Activated naive CD4-positive, alpha-beta T cell treated with anti-CD3 and anti-CD28 coated beads for 36 hours (primary cell): Measurements from ENCODE around the gene HPCAL1. TPM values are rescaled to one million over a fixed set of nuclear protein-coding genes. Genes with fewer than 3 reads are reported as not detected.

Experiments used
- CTCF ChIA-PET: fragments of 350-600 bp; sonication (Branson Sonifier 250); formaldehyde crosslinking; loops from one replicate; lab custom pipeline; 2021; ENCODE audit warnings: antibody characterized with exemption; lab: Charles Lee
- DNase-seq: peaks from one replicate; pipeline ENCODE4 v3.0.0-alpha.2; 2020
- H3K27ac Mint-ChIP-seq: one replicate; pipeline ENCODE4 v1.8.0; 2021; ENCODE audit warnings: mild to moderate bottlenecking, mixed read lengths
- H3K27me3 Mint-ChIP-seq: one replicate; pipeline ENCODE4 v1.8.0; 2021; ENCODE audit warnings: low read depth, mixed read lengths
- H3K36me3 Mint-ChIP-seq: one replicate; pipeline ENCODE4 v1.8.0; 2021; ENCODE audit warnings: low read depth, mixed read lengths
- H3K4me1 Mint-ChIP-seq: one replicate; pipeline ENCODE4 v1.8.0; 2021; ENCODE audit warnings: low read depth, mixed read lengths
- H3K4me3 Mint-ChIP-seq: one replicate; pipeline ENCODE4 v1.8.0; 2021; ENCODE audit warnings: mild to moderate bottlenecking, moderate library complexity, mixed read lengths
- H3K9me3 Mint-ChIP-seq: one replicate; pipeline ENCODE4 v1.8.0; 2021; ENCODE audit warnings: mixed read lengths
- intact Hi-C: fragments of 100-400 bp; cut with micrococcal nuclease; formaldehyde crosslinking; loops from one replicate; pipeline ENCODE4 v1.15.1; 2023
- total RNA-seq, 2 experiments: library from RNA; stranded (reverse); gene quantifications; one replicate each; pipeline ENCODE4 v1.2.3, GENCODE V29; 2021

The HPCAL1 gene
- total RNA-seq, 2 experiments from 2014 or later, result 71.4 to 73.8 TPM

DNA sequence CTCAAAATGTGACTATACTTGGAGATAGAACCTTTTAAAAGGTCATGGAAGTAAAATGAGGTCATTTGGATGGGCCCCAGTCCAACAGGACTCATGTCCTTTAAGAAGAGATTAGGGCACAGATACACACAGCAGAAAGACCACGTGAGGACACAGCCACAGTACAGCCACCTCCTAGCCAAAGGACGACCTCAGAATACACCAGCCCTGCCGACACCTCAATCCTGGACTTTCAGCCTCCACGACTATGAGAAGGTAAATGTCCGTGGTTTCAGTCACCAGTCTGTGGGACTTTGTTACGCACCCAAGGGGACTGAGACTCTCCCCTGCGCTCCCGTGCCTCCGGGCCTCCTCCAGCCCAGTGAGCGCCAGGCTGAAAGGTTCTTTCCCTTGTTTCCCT lies 30.2 kb upstream of the HPCAL1 start:
- CTCF ChIA-PET, result interaction anchor here (3.8 kb wide), 1 partner anchor 136 kb away, joined by 31 read pairs; no protein-coding TSS in a partner anchor
- no peak for DNase-seq
- no peaks in the 10 kb centered on the region for H3K36me3 Mint-ChIP-seq
- H3K27me3 Mint-ChIP-seq, result no peaks in the 10 kb centered on the region
- no peak overlapping the region for H3K4me3 Mint-ChIP-seq
- H3K4me1 Mint-ChIP-seq, result peaks cover 7% of the 10 kb centered on the region
- H3K9me3 Mint-ChIP-seq, result no peaks in the 10 kb centered on the region
- intact Hi-C loops, result no loop called here
- no peak overlapping the region for H3K27ac Mint-ChIP-seq

DNA sequence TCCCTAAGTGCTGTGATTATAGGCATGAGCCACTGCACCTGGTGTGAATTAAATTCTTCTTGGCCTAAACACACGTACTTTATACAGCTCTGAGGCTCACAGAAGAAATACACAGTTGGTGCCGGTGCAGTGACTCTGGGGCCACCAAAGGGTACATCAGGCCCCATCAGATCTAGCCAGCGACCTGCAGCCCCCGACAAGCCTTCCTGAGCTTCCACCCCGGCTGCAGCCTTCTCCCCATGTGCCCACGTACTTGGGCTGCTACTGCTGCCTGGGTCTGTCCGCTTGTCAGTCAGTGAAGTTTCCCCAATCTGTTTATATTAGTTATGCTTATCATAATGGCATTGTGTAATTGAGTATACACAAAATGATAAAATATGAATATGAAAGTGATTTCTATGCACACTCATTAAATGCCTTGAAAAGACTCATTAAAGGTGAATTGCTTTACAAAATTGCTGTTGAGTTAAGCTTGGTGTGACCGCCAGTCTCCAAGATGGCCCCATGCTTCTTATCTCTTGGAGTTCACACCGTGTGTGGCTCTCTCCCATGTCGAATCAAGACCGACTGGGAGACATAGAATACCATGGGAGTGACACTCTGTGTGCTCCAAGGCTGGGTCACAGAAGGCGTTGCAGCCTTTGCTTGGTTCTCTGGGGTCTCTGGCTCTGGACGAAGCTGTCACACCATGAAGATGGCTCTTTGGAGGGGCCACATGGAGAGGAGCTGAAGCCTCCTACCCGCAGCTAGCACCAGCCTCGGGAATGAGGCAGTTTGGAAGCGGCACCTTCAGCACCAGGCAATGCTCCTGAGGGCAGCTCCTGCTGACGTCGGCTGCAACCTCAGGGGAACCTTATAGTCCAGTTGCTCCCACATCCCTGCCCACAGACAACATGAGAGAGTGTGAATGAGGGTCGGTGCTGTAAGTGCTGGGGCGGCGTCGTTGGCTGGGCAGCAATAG lies 29.2 kb upstream of the HPCAL1 start:
- Mint-ChIP-seq H3K4me3 (no peak overlapping the region), H3K27ac (no peak overlapping the region), H3K27me3 (no peaks in the 10 kb centered on the region), H3K4me1 (peaks cover 12% of the 10 kb centered on the region), H3K36me3 (no peaks in the 10 kb centered on the region), H3K9me3 (no peaks in the 10 kb centered on the region)
- intact Hi-C loops, result no loop called here
- DNase-seq, result no peak
- CTCF ChIA-PET, result interaction anchor here (0.7 to 1.2 kb wide), 3 partner anchors 135 to 386 kb away, joined by 3 to 4 read pairs (median 4); no protein-coding TSS in a partner anchor

DNA sequence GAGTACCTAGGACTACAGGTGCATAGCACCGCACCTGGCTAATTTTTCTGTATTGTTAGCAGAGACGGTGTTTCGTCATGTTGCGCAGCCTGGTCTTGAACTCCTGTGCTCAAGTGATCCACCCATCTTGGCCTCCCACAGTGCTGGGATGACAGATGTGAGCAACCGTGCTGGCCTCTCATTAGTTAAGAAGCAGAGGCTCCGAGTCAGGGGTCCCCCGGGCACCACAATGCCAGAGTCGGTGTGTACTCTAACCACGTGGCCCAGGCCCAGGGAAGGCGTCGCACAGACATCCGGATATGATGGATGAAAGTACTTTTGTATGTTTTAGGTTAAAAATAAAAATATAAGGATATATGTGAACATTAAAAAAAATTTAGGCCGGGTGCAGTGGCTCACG lies 28.3 kb upstream of the HPCAL1 start:
- no peak overlapping the region for H3K27ac Mint-ChIP-seq
- H3K4me3 Mint-ChIP-seq, result no peak overlapping the region
- intact Hi-C loops, result no loop called here
- no peak for DNase-seq
- H3K36me3 Mint-ChIP-seq, result no peaks in the 10 kb centered on the region
- no peaks in the 10 kb centered on the region for H3K9me3 Mint-ChIP-seq
- CTCF ChIA-PET, result interaction anchor here (1.2 kb wide), 1 partner anchor 160 kb away, joined by 3 read pairs; no protein-coding TSS in a partner anchor
- peaks cover 13% of the 10 kb centered on the region for H3K4me1 Mint-ChIP-seq
- no peaks in the 10 kb centered on the region for H3K27me3 Mint-ChIP-seq

DNA sequence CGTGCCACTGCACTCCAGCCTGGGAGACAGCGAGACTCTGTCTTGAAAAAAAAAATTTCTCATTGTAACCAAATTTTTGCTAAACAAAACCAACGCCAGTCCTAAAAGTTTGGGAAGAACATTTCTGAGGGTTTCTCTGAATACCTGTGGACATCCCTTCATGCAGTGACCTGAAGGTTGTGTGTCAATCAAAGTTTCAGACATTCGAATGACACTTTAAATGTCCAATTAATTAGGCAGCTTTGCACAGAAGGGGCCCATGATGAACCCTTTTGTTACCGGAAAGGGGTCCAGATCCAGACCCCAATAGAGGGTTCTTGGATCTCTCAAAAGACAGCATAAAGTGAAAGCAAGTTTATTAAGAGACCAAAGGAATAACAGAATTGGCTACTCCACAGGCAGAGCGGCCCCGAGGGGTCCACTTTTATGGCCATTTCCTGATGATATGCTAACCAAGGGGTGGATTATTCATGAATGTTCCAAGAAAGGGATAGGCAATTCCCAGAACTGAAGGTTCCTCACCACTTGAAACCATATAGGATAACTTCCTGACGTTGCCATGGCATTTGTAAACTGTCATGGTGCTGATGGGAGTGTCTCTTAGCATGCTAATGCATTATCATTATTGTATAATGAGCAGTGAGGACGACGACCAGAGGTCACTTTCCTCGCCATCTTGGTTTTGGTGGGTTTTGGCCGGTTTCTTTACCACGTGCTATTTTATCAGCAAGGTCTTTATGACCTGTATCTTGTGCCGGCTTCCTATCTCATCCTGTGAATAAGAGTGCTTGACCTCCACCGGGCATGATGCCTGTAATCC lies 27.5 kb upstream of the HPCAL1 start:
- CTCF ChIA-PET, result no interaction called here
- Mint-ChIP-seq H3K9me3 (no peaks in the 10 kb centered on the region), H3K27ac (no peak overlapping the region), H3K4me3 (no peak overlapping the region), H3K27me3 (no peaks in the 10 kb centered on the region), H3K4me1 (peaks cover 13% of the 10 kb centered on the region), H3K36me3 (no peaks in the 10 kb centered on the region)
- no peak for DNase-seq
- intact Hi-C loops, result no loop called here

DNA sequence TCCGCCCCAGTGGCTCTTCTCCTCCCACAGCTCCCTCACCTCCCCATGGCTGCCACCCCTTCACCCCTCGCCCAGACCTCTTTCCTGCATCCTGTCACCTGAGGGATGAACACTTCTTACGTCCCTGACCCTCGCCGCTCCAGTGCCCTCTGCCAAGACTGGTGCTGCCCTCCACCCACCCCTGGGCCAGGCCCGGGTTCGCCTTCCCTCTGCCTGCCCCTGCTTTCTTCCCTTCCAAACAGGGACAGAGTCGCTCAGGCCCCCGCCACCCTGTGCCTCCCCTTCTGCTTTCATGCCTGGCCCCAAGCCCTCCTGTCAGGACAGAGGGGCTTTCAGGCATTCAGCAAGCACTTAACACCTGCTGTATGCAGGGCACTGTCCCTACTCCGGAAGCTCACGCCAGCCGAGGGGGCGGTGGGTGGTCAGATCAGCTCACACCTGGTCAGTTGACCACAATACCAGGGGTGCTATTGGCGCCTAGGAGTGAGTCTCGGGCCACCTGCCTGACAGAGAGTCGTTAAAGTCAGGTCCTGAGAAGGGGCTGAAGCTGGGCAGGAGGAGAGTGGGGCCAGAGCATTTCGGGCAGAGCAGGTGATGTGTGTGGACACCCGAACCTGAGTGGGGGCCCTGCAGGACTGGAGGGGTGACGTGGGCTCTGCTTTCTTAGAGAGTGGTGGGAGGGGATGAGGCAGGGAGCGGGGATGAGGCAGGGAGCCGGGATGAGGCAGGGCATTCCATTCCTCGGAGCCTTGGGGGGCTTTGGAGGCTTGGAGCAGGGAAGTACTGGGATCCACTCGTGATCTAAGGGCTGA lies 26.0 kb upstream of the HPCAL1 start:
- CTCF ChIA-PET, result interaction anchor here (0.7 to 1.4 kb wide), 2 partner anchors 103 to 133 kb away, joined by 3 read pairs; no protein-coding TSS in a partner anchor
- no peaks in the 10 kb centered on the region for H3K36me3 Mint-ChIP-seq
- no peaks in the 10 kb centered on the region for H3K27me3 Mint-ChIP-seq
- H3K4me3 Mint-ChIP-seq, result no peak overlapping the region
- no peak for DNase-seq
- no peak overlapping the region for H3K27ac Mint-ChIP-seq
- no peaks in the 10 kb centered on the region for H3K9me3 Mint-ChIP-seq
- intact Hi-C loops, result no loop called here
- H3K4me1 Mint-ChIP-seq, result peaks cover 6% of the 10 kb centered on the region

DNA sequence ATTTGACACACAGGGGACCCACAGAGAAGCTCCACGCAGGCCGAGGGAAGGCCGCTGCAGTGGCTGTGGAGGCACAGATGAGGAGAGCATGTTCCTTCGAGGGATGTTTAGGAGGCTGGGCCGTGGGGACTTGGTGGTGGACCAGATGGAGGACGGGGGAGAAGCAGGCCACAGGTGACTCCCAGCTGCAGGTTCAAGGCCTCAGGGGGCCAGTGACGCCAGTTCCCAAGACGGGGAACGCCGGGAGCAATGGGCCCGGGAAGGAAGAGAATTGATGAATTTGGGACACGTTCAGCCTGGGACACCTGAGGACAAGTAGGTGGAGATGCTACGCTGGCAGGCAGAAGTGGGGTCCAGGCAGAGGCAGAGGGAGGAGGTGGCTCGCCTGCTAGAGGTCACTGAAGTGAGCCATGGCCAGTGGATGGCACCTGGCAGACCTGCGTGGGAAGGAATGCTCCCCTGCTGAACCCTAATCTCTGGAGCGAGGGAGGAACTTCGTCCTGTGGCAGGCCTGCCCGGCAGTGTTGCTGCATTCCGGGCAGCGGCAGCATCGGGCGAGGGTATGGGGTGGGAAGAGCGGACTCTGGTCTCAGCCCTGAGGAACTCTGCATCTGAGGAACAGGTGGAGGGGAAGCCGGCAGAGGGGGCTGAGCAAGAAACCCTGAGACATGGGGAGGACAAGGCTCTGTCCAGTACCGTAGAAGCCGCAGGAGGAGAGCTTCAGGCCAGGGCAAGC lies 25.2 kb upstream of the HPCAL1 start:
- CTCF ChIA-PET, result interaction anchor here (1.4 kb wide), 1 partner anchor 132 kb away, joined by 3 read pairs; no protein-coding TSS in a partner anchor
- H3K9me3 Mint-ChIP-seq, result no peaks in the 10 kb centered on the region
- H3K27ac Mint-ChIP-seq, result no peak overlapping the region
- H3K4me1 Mint-ChIP-seq, result peaks cover 6% of the 10 kb centered on the region
- DNase-seq, result no peak
- no peaks in the 10 kb centered on the region for H3K27me3 Mint-ChIP-seq
- no peak overlapping the region for H3K4me3 Mint-ChIP-seq
- intact Hi-C loops, result no loop called here
- H3K36me3 Mint-ChIP-seq, result no peaks in the 10 kb centered on the region

DNA sequence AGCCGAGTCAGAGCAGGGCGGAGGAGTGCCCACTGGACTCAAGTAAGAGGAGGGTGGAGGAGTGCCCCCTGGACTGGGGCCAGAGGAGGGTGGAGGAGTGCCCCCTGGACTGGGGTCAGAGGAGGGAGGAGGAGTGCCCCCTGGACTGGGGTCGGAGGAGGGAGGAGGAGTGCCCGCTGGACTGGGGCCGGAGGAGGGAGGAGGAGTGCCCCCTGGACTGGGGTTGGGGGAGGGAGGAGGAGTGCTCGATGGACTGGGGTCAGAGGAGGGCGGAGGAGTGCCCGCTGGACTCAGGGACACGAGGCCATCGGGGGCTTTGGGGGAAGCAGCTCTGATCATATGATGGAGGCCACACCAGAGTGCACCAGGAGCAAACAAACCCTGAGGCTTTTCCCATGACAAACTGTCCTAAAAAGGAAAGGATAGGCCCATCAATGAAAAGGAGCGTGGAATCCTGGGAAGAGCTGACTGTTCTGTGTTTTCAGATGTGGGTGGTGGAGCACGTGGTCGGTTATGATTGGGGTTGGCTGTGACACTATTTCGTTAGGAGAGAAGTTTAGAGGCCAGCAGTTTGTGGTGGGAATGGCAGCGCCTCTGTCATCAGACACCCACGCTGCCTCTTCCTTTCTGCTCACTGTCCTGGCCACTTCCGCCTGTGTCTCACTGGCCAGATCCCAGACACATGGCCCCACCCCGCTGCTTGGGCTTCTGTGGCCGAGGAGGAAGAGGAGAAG lies 24.5 kb upstream of the HPCAL1 start:
- intact Hi-C loops, result no loop called here
- Mint-ChIP-seq H3K4me3 (no peak overlapping the region), H3K4me1 (peaks cover 6% of the 10 kb centered on the region), H3K9me3 (no peaks in the 10 kb centered on the region), H3K27ac (no peak overlapping the region), H3K36me3 (no peaks in the 10 kb centered on the region), H3K27me3 (no peaks in the 10 kb centered on the region)
- peak; percentile 23 for DNase-seq
- CTCF ChIA-PET, result interaction anchor here (1.8 kb wide), 1 partner anchor 20 kb away, joined by 5 read pairs; no protein-coding TSS in a partner anchor

DNA sequence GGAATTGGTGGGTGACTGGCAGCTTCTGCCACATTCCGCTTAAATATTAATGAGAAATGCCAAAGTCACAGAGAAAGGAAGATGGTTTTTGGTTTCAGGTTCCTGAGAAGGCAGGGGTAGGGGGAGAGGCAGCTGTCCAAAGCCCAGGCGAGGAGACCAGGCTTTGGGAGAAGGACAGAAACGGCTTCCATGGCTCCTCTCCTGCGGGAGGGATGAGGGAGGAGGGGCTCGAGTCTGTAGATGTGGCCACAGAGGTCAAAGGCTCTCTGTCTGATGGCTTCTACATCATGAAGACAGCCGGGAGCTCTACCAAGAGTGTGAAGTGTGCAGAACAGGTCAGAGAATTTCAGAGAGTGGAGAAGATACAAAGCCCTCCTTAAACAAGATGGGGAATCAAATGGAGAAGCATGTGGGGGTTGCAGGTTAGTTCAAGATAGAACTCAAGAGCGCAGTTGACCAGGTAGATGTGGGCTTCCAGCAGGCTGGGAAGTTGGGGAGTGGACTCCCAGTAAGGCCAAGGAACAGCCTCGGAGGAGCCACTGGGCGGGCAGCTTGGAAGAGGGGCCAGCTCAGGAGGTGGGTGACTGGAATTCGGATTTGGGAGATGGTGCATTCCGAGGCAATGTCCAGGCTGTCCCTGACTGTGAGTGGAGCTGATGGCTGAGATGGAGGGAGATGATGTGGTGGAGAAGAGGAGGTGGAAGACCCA lies 23.8 kb upstream of the HPCAL1 start:
- no peaks in the 10 kb centered on the region for H3K36me3 Mint-ChIP-seq
- CTCF ChIA-PET, result interaction anchor here (0.6 to 1.8 kb wide), 3 partner anchors 19 to 155 kb away, joined by 4 to 5 read pairs (median 5); no protein-coding TSS in a partner anchor
- no peak overlapping the region for H3K27ac Mint-ChIP-seq
- no peak overlapping the region for H3K4me3 Mint-ChIP-seq
- no peaks in the 10 kb centered on the region for H3K9me3 Mint-ChIP-seq
- DNase-seq, result no peak
- H3K27me3 Mint-ChIP-seq, result no peaks in the 10 kb centered on the region
- intact Hi-C loops, result no loop called here
- peaks cover 9% of the 10 kb centered on the region for H3K4me1 Mint-ChIP-seq

DNA sequence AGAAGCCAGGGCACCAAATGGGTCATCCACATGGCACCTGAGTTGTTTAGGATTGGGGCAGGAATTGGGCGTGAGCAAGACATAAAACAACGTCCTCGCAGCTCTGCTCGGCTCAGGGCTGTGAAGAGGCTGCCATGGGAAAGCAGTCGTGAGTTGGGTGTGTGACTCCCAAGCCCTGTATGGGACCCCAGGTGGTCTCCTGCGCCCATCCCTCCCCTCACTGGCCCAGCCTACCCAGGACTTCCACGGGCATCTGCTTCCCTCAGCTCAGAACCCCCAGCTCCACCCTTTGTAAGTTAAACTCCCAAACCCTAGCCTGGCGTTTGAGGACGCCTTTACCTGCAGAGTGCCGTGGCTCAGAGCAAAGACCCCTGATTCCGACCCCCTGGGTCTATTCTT lies 23.2 kb upstream of the HPCAL1 start:
- Mint-ChIP-seq H3K27me3 (no peaks in the 10 kb centered on the region), H3K9me3 (no peaks in the 10 kb centered on the region), H3K36me3 (no peaks in the 10 kb centered on the region), H3K4me1 (peaks cover 9% of the 10 kb centered on the region), H3K27ac (no peak overlapping the region), H3K4me3 (no peak overlapping the region)
- intact Hi-C loops, result no loop called here
- CTCF ChIA-PET, result interaction anchor here (0.9 to 1.8 kb wide), 3 partner anchors 19 to 154 kb away, joined by 3 to 5 read pairs (median 5); no protein-coding TSS in a partner anchor
- no peak for DNase-seq

DNA sequence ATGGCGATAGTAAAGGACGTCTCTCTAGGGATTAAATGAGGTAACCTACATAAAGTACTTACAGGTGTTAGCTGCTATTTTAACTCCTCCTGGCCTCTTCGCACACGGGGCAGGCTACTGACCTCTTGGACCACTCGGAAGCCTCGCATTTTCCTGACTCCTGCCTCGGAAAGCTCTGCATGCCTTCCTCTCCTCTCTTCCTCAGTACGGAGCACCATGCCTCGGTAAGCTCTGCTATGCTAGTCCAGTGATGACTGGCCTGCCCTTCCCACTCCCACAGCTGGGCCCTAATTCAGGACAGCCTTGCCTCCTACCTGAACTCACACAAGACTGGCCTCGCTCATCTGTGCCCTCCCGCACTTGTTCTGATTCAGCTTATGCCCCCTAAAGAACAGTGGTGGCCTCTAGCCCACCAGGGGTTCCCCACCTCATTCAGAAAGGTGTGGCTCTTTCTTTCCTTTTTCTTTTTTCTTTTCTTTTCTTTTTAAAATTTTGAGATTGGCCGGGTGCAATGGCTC lies 22.7 kb upstream of the HPCAL1 start:
- no peak overlapping the region for H3K27ac Mint-ChIP-seq
- CTCF ChIA-PET, result interaction anchor here (0.9 to 1.8 kb wide), 3 partner anchors 18 to 154 kb away, joined by 3 to 5 read pairs (median 5); no protein-coding TSS in a partner anchor
- intact Hi-C loops, result no loop called here

More for the DNA sequence above, 22.7 kb upstream of the HPCAL1 start:
- Mint-ChIP-seq H3K4me3 (no peak overlapping the region), H3K36me3 (no peaks in the 10 kb centered on the region), H3K9me3 (no peaks in the 10 kb centered on the region), H3K27me3 (no peaks in the 10 kb centered on the region), H3K4me1 (peaks cover 9% of the 10 kb centered on the region)
- DNase-seq, result no peak
